Stimulated activated CD4-positive, alpha-beta T cell treated with anti-CD3 and anti-CD28 coated beads, Interleukin-12 subunit alpha, Interleukin-12 subunit beta, amount 100 ng/mL, for 48 hours (primary cell): ENCODE results near the gene OR2M7.
"Not testable (repeated sequence)": the region's sequence is repeated elsewhere in the genome, so short reads cannot be mapped to it uniquely, and the experiment has no call there.

Experiments used
- DNase-seq, 3 donors: peaks; one replicate each; pipeline ENCODE4 v3.0.0-alpha.2; 2020; ENCODE audit warnings: low read depth in 2 of 3, low spot score in 1 of 3

Gene OR2M7, protein sequence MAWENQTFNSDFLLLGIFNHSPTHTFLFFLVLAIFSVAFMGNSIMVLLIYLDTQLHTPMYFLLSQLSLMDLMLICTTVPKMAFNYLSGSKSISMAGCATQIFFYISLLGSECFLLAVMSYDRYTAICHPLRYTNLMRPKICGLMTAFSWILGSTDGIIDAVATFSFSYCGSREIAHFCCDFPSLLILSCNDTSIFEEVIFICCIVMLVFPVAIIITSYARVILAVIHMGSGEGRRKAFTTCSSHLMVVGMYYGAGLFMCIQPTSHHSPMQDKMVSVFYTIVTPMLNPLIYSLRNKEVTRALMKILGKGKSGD

DNA sequence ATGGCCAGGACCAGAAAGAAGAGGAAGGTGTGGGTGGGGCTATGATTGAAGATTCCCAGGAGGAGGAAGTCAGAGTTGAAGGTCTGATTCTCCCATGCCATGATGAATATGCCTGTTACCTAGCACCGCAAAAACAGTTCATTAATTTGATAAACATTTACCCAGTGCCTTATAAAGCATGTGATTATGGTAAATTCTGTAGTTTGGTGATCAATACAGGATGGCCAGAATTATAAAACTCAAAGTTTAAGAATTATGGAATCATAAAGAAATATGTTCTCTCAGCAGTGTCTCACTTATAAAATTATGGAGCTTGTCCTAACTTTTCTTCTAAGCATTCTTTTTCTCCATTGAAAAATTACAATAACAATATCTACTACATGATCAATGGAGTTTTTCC is at the start of gene OR2M7:
Gene OR2M7, minus strand, starts transcription at position 101 of the 400 bp plus-strand sequence. Its CDS starts 0 bp downstream, at position 101.
- DNase-seq: no peak

DNA sequence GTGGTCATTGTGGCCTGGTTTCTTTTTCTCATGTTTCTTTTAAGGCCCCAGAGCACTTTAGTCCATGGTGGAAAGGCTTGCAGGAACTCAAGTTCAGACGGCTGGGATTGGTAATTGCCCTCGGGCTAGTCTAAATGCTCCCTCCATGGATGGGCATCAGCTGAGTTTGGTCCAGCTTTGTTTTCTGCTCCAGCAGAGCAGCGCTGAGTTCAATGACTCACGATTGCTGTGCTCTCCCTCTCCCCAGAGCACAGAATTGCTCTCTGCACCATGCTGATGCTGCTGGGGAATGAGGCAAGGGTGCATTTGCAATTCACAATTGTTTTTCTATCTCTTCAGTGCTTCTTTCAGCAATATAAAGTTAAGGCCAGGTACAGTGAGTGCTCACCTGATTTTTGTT is 49.4 kb upstream of the OR2M7 start:
- DNase-seq: no peak

DNA sequence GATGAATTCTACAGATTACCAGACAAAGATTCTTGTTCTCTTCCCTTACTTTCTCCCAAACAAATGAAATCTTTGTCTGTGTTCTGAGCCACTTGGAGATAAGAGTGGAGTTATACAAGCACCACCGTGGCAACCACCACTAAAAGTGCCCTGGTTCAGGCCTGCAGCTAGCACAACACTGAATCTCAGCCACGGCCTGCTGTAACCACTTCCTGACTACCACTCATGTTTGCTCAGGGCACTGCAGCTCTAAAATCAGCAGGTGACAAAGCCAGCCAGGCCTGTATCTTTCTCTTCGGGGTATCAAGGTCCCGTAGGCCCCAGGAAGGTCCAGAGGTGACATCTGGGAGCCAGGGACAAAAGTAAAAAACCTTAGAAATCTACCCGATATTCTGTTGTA is 48.0 kb upstream of the OR2M7 start:
- no peak for DNase-seq

DNA sequence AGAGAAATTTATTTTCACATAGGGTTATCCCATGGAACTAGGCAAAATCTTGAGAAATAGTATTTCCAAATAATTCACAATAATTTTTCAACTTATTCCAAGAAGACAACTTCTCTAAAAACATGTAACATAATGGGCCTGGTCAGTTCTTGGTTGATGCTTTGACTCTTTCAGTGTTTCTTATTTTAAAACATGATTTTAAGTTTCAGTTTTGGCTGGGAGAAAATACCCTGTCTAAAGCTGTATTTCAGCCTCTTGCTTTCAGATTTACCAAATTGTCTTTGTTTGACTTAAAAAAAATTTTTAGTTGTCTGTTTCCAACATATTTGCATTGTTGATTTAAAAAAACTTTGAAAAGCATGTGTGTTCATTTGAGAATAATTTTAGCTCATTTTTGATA is 42.2 kb upstream of the OR2M7 start:
- DNase-seq: no peak

DNA sequence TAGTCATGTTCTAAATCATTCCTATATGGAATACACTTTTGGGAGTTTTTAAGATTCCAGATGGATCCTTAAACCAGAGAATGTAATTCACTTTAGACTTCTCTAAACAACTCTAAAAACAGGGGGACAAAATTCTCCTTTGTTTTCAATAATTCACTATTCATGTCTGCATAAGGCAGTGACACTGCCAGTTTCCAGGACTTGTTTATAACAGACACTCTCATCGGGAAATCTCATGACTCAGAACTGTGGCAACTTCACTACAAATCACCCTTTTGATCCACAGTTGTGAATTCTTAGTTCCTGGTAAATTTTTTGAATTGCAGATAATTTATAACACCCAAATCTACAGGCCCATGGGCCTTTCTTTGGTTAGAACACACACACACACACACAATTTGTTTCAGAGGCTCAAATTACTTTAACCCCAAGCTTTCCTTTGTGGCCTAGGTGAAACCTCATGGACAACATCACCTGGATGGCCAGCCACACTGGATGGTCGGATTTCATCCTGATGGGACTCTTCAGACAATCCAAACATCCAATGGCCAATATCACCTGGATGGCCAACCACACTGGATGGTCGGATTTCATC is 36.9 kb upstream of the OR2M7 start, which contains the start of gene OR2T4:
Gene OR2T4, plus strand, starts transcription at position 545 of the 595 bp plus-strand sequence. Its CDS starts 0 bp downstream, at position 545.
- no peak for DNase-seq

DNA sequence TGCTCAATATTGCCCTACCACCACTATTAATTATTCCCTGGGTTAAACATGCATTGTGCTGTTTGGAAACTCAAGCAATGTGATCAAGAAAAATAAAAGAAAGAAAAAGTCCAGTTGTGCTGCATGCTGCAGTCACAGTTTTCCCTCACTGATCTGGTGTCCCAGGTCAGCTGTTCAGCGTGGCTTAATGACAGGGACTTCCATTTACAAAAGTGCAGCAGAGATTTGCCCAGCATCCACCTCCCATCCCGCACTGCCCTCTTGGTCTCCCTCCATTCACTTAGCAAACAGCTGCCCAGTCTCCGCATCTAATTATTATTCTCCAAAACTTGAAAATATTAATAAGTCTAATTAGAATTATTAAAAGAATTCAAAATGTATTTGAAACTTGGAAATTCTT is 35.0 kb upstream of the OR2M7 start:
- DNase-seq: no peak

DNA sequence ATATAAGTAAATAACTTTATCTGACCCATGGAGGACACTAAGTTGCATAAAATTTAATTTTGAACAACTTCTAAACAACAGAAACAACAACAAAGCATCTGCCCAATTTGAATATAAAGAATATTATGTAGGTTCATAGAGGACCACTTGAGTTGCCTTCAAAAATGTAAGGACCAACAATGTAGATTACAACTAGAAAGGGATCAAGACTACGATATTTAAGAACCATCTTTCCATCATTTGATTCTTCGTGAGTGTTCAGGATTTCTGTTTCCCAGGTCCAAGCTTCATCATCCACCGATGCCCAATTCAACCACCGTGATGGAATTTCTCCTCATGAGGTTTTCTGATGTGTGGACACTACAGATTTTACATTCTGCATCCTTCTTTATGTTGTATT is 24.1 kb upstream of the OR2M7 start, which contains the start of gene OR14C36:
Gene OR14C36, plus strand, starts transcription at position 301 of the 400 bp plus-strand sequence. Its CDS starts 0 bp downstream, at position 301.
- no peak for DNase-seq

DNA sequence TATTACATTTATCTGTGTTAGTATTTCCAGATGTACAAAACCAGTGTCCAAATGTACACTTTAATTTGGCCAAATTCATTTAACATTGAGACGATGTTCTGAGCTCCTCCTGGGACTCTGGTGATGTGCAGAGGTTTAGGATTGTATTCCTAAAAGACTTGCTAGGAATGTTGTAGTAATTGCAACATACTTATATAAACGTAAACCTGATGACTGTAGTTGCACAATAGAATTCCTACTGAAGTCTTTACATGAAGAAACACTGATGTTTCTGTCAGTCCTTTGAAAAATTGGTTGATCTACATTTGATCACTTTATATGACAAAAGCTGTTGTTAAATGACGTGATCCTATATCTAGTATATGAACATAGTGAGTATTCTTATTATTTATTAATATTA is 19.1 kb upstream of the OR2M7 start:
- DNase-seq: no peak

DNA sequence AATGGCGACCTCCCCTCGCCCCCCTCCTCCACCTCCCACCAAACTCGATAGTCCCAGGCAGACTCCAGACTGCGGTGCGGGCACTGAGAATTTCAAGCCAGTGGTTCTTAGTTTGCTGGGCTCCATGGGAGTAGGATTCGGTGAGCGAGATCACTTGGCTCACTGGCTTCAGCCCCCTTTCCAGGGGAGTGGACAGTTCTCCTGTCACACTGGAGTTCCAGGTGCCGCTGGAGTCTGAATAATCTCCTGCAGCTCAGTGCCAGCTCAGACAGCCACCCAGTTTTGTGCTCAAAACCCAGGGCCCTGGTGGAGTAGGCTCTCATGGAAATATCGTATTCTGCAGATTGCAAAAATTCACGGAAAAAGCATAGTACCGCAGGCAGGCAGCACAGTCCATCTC is 7.6 kb downstream of the OR2M7 start:
- no peak for DNase-seq

DNA sequence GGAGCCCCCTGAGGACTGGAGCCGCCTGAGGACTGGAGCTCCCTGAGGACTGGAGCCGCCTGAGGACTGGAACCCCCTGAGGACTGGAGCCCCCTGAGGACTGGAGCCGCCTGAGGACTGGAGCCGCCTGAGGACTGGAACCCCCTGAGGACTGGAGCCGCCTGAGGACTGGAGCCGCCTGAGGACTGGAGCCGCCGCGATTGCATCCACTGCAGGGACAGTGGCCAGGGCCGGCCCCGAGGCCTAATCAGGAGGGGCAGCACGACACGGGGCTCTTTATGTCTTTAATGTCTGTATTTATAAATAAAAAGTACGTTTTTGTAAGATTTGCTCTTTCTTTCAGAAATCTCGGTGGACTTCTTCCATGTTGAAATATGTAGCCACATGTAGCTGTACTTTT is 17.6 kb downstream of the OR2M7 start:
- not testable (repeated sequence) for DNase-seq

DNA sequence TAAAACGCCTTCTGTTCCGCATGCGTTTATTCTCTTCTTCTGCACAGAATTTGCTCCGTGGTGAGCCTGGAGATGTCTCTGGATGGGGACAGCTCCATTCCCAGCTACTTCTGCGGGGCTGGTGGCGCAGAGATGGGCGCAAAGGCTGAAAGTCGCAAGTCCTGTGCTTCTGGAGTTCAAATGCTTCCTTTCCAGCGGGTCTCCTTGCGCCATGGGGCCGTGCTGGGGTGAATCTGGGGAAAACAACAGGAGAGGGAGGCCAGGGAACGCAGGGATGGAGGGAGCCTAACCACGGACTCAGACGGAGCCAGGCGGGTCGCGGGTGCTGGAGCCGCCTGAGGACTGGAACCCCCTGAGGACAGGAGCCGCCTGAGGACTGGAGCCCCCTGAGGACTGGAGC is 18.3 kb downstream of the OR2M7 start:
- DNase-seq: no peak

DNA sequence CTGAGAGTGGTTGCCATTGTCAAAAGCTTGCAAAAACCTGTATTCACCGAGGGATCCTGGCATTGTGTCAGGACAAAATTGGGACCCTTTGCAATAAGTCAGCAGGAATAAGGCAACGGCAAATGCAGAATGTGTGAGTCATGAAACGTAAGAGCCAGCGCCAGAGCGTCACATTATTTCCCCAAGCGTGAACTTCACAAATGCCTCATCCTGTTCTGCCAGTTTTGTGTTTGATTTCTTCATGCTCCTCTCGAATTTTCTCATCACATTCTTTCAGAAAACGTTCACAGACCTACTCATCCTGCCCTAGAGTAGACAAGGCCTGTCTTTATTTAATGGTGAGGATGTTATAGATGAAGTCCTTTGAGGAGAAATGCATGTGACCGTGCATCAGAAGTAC is 18.7 kb downstream of the OR2M7 start:
- DNase-seq: not testable (repeated sequence)

DNA sequence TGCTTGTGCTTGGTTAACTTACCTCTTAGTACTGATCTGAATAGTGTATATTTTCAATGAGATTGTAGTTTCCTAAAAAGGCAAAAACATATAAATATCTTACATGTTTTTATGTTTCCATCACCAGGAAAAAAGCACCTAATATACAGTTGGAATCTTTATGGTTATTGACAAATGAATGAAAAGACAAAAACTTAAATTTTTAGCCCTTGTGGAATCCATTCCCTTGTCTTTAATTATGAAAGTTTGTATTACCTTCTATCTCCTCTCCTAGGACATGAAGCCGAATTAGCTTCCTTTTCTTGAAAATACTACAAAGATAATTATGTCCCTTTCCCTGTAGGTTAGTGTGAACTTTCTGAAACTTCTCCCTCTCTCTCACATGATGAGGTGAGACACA is 21.0 kb downstream of the OR2M7 start, which contains the start of gene OR2T12:
Gene OR2T12, minus strand, starts transcription at position 101 of the 400 bp plus-strand sequence. CDS start 7,846 bp downstream, outside the sequence.
- DNase-seq: no peak

DNA sequence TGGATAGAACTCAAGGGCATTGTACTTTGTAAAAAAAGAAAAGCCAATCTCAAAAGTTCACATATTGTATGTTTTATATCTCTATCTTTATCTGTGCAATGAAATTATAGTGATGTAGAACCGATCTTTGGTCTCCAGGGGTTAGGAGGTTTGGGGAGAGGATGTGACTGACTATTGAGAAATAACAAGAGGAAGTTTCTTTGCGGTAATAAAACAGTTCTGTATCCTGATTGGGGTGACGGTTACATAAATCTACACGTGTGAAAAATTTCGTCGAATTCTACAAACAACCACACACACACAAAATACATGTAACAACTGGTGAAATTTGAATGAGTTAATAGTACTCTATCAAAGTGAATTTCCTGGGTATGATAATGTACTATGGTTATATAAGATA is 36.0 kb downstream of the OR2M7 start:
- no peak for DNase-seq

DNA sequence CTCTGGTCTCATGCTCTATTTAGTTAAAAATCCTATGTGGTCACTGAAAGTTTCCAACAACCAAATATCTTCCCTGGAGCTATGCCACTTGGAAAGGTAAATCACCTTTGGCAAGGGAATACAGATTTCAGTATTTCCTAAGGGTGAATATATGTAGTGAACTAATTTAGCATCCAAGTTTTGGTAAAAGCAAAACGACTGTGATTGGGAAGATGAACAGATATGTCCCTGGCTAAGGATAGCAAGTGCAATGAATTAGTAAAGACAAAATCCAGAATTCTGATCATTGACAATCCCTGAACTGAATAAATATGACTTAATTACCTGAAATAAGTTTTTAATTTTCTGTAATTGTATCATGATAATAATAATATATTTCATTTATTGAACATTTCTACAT is 46.5 kb downstream of the OR2M7 start, which contains the start of gene OR2T33:
Gene OR2T33, minus strand, starts transcription at position 101 of the 400 bp plus-strand sequence. CDS start 4,162 bp downstream, outside the sequence.
- DNase-seq: no peak
